Measurements from ENCODE around the gene SLC46A1.
"Not testable (repeated sequence)": the region's sequence is repeated elsewhere in the genome, so short reads cannot be mapped to it uniquely, and the experiment has no call there.

The SLC46A1 gene

GRCh38 chr17:28405632-28406472 lies at the start of gene SLC46A1:
Gene SLC46A1, minus strand, starts transcription at chr17:28406212. Its CDS starts 98 bp downstream, at chr17:28406114.
- DNase-seq: peak; percentile 15 to 44

GRCh38 chr17:28449859-28450258 lies 43.8 kb upstream of the SLC46A1 start:
- no peak for DNase-seq

- DNase-seq: no peak
Measured at GRCh38 chr17:28447396-28447760, 41.4 kb upstream of the SLC46A1 start.

GRCh38 chr17:28446716-28447395 lies 40.8 kb upstream of the SLC46A1 start:
- no peak for DNase-seq

GRCh38 chr17:28443901-28444638 lies 38.1 kb upstream of the SLC46A1 start:
- DNase-seq: no peak

- DNase-seq: not testable (repeated sequence)
Measured at GRCh38 chr17:28434326-28434725, 28.3 kb upstream of the SLC46A1 start.

GRCh38 chr17:28433721-28434120 lies 27.7 kb upstream of the SLC46A1 start:
- no peak for DNase-seq

- not testable (repeated sequence) for DNase-seq
Measured at GRCh38 chr17:28427982-28428381, 22.0 kb upstream of the SLC46A1 start.

- DNase-seq: no peak
Measured at GRCh38 chr17:28427371-28427770, 21.4 kb upstream of the SLC46A1 start.

- peak in 1 of 2 experiments; percentile 8 for DNase-seq
Measured at GRCh38 chr17:28426081-28426519, 20.1 kb upstream of the SLC46A1 start.

GRCh38 chr17:28425206-28425605 lies 19.2 kb upstream of the SLC46A1 start:
- no peak for DNase-seq

- DNase-seq: no peak
Measured at GRCh38 chr17:28421787-28422305, 15.8 kb upstream of the SLC46A1 start.

GRCh38 chr17:28416703-28417311 lies 10.8 kb upstream of the SLC46A1 start:
- peak; percentile 46 to 67 for DNase-seq

GRCh38 chr17:28415886-28416285 lies 9.9 kb upstream of the SLC46A1 start:
- no peak for DNase-seq

- DNase-seq: no peak
Measured at GRCh38 chr17:28413804-28414203, 7.8 kb upstream of the SLC46A1 start.

- no peak for DNase-seq
Measured at GRCh38 chr17:28412099-28412498, 6.1 kb upstream of the SLC46A1 start.

GRCh38 chr17:28407974-28408306 lies 1.9 kb upstream of the SLC46A1 start:
- no peak for DNase-seq

- peak; percentile 22 to 42 for DNase-seq
Measured at GRCh38 chr17:28407130-28407973, 1.3 kb upstream of the SLC46A1 start.

GRCh38 chr17:28406473-28406814 lies 432 bp upstream of the SLC46A1 start:
- peak; percentile 39 to 53 for DNase-seq

GRCh38 chr17:28404812-28405570 lies 1.0 kb downstream of the SLC46A1 start:
- peak in 1 of 2 experiments; percentile 19 for DNase-seq

GRCh38 chr17:28404461-28404811 lies 1.6 kb downstream of the SLC46A1 start:
- DNase-seq: no peak

All from SHP77 (cell line).